Stimulated activated CD8-positive, alpha-beta memory T cell treated with anti-CD3 and anti-CD28 coated beads, Interleukin-4, amount 100 ng/mL, for 1 hour (primary cell): ENCODE data around the gene GAB2.
"Not testable (repeated sequence)": the region's sequence is repeated elsewhere in the genome, so short reads cannot be mapped to it uniquely, and the experiment has no call there.

Source experiments
- DNase-seq, 2 donors: peaks; one replicate each; pipeline ENCODE4 v3.0.0-alpha.2; 2020; ENCODE audit warnings: low read depth in 2 of 2, low spot score in 1 of 2

Gene GAB2

GRCh38 chr11:78370406-78371172 lies 47.0 kb downstream of the GAB2 start:
- no peak for DNase-seq

- no peak for DNase-seq
These were observed 52.2 kb downstream of the GAB2 start for GRCh38 chr11:78365381-78365792.

- no peak for DNase-seq
These were observed 53.4 kb downstream of the GAB2 start for GRCh38 chr11:78364128-78364751.

- no peak for DNase-seq
These were observed 54.5 kb downstream of the GAB2 start for GRCh38 chr11:78363024-78363619.

GRCh38 chr11:78361228-78361627 lies 56.4 kb downstream of the GAB2 start:
- no peak for DNase-seq

- no peak for DNase-seq
These were observed 57.7 kb downstream of the GAB2 start for GRCh38 chr11:78359921-78360320.

- not testable (repeated sequence) for DNase-seq
These were observed 59.7 kb downstream of the GAB2 start for GRCh38 chr11:78357924-78358323.

- not testable (repeated sequence) for DNase-seq
These were observed 60.2 kb downstream of the GAB2 start for GRCh38 chr11:78357425-78357824.

- DNase-seq: not testable (repeated sequence)
These were observed 61.9 kb downstream of the GAB2 start for GRCh38 chr11:78355742-78356141.

- DNase-seq: no peak
These were observed 62.3 kb downstream of the GAB2 start for GRCh38 chr11:78355309-78355705.

GRCh38 chr11:78354408-78355308 lies 63.0 kb downstream of the GAB2 start:
- DNase-seq: no peak

- no peak for DNase-seq
These were observed 65.4 kb downstream of the GAB2 start for GRCh38 chr11:78351979-78352841.

- DNase-seq: no peak
These were observed 66.4 kb downstream of the GAB2 start for GRCh38 chr11:78351193-78351592.

GRCh38 chr11:78350646-78351165 lies 66.9 kb downstream of the GAB2 start:
- no peak for DNase-seq

GRCh38 chr11:78350091-78350645 lies 67.5 kb downstream of the GAB2 start:
- no peak for DNase-seq

- DNase-seq: no peak
These were observed 68.0 kb downstream of the GAB2 start for GRCh38 chr11:78349624-78350023.

GRCh38 chr11:78349114-78349513 lies 68.5 kb downstream of the GAB2 start:
- no peak for DNase-seq

GRCh38 chr11:78347956-78348355 lies 69.7 kb downstream of the GAB2 start:
- no peak for DNase-seq

- DNase-seq: no peak
These were observed 70.8 kb downstream of the GAB2 start for GRCh38 chr11:78346799-78347198.

- DNase-seq: no peak
These were observed 72.2 kb downstream of the GAB2 start for GRCh38 chr11:78345450-78345849.
